Neural progenitor cell (in vitro differentiated cells): Measurements from ENCODE around the gene NTRK3. TPM values are rescaled to one million over a fixed set of nuclear protein-coding genes. Genes with fewer than 3 reads are reported as not detected.

Source experiments
- DNase-seq: peaks from one replicate; pipeline ENCODE4 v3.0.0-alpha.2; 2016; ENCODE audit warnings: low spot score
- H2AFZ ChIP-seq: fragments of 200-600 bp; sonication (generic); replicated peaks from 2 replicates; pipeline ENCODE4 v1.6.1; 2016; ENCODE audit warnings: antibody characterized with exemption
- H3F3A ChIP-seq: fragments of 200-600 bp; sonication (generic); 2 replicates; pipeline ENCODE4 v1.6.1; 2016; ENCODE audit warnings: antibody characterized with exemption, low read depth
- H3K27ac ChIP-seq: fragments of 200-600 bp; sonication (generic); 2 replicates; pipeline ENCODE4 v1.5.1; 2016; ENCODE audit warnings: mild to moderate bottlenecking
- H3K27me3 ChIP-seq: fragments of 200-600 bp; sonication (generic); 2 replicates; pipeline ENCODE4 v1.6.1; 2016; ENCODE audit warnings: mild to moderate bottlenecking, moderate library complexity
- H3K36me3 ChIP-seq: fragments of 200-600 bp; sonication (generic); 2 replicates; pipeline ENCODE4 v1.5.1; 2016
- H3K4me1 ChIP-seq: fragments of 200-600 bp; sonication (generic); 2 replicates; pipeline ENCODE4 v1.6.1; 2016; ENCODE audit warnings: mixed run types
- H3K4me2 ChIP-seq: fragments of 200-600 bp; sonication (generic); 2 replicates; pipeline ENCODE4 v1.6.1; 2016
- H3K4me3 ChIP-seq: fragments of 200-600 bp; sonication (generic); 2 replicates; pipeline ENCODE4 v1.5.1; 2016
- H3K79me2 ChIP-seq: fragments of 200-600 bp; sonication (generic); 2 replicates; pipeline ENCODE4 v1.6.1; 2016; ENCODE audit warnings: low read depth
- H3K9ac ChIP-seq: fragments of 200-600 bp; sonication (generic); 2 replicates; pipeline ENCODE4 v1.6.1; 2016
- H3K9me3 ChIP-seq: fragments of 200-600 bp; sonication (generic); 2 replicates; pipeline ENCODE4 v1.5.1; 2016; ENCODE audit warnings: low read depth
- H4K20me1 ChIP-seq: fragments of 200-600 bp; sonication (generic); 2 replicates; pipeline ENCODE4 v1.6.1; 2016; ENCODE audit warnings: low read depth
- H3K27ac Mint-ChIP-seq: 3 replicates; pipeline ENCODE4 v1.8.0; 2021; ENCODE audit warnings: mixed read lengths
- H3K27me3 Mint-ChIP-seq: 2 replicates; pipeline ENCODE4 v1.8.0; 2022; ENCODE audit warnings: low read depth, mild to moderate bottlenecking, inconsistent platforms, moderate library complexity, mixed read lengths; ENCODE audit not compliant: insufficient read depth
- H3K36me3 Mint-ChIP-seq: 3 replicates; pipeline ENCODE4 v1.8.0; 2021; ENCODE audit warnings: mixed read lengths
- H3K4me1 Mint-ChIP-seq: 3 replicates; pipeline ENCODE4 v1.8.0; 2021; ENCODE audit warnings: mixed read lengths
- H3K4me3 Mint-ChIP-seq: 3 replicates; pipeline ENCODE4 v1.8.0; 2021; ENCODE audit warnings: mild to moderate bottlenecking, moderate library complexity, mixed read lengths
- H3K9me3 Mint-ChIP-seq: 3 replicates; pipeline ENCODE4 v1.8.0; 2020; ENCODE audit warnings: mixed read lengths
- CTCF ChIP-seq: fragments of 200-600 bp; sonication (generic); IDR thresholded peaks from 2 replicates; pipeline ENCODE4 v1.5.1; 2017; ENCODE audit warnings: antibody characterized with exemption, mild to moderate bottlenecking
- EZH2 ChIP-seq: fragments of 200-600 bp; sonication (generic); IDR thresholded peaks from 2 replicates; pipeline ENCODE4 v1.6.1; 2017; ENCODE audit warnings: antibody characterized with exemption, mild to moderate bottlenecking, moderate library complexity
- EZH2phosphoT487 ChIP-seq: fragments of 200-600 bp; sonication (generic); IDR thresholded peaks from 2 replicates; pipeline ENCODE4 v1.6.1; 2017; ENCODE audit warnings: antibody characterized with exemption
- total RNA-seq: library from RNA; depleted of rRNA; stranded (reverse); fragments of >200 nt; gene quantifications from 2 replicates; pipeline ENCODE4 v1.2.3, GENCODE V29; 2015; ENCODE audit warnings: low replicate concordance

NTRK3 gene
- total RNA-seq, 1 donor from 2014 or later, result 2.0 TPM

- Histone ChIP-seq H2AFZ (no peak overlapping the region), H4K20me1 (no peaks in the 10 kb centered on the region), H3K9ac (no peak overlapping the region), H3K79me2 (no peaks in the 10 kb centered on the region), H3K4me2 (no peak overlapping the region), H3K27me3 (no peaks in the 10 kb centered on the region), H3K36me3 (no peaks in the 10 kb centered on the region), H3K4me3 (no peak overlapping the region), H3K27ac (no peak overlapping the region), H3F3A (no peaks in the 10 kb centered on the region), H3K9me3 (no peaks in the 10 kb centered on the region), H3K4me1 (no peaks in the 10 kb centered on the region)
- no peaks in the 10 kb centered on the region for H3K9me3 Mint-ChIP-seq
- no peak overlapping the region for H3K4me3 Mint-ChIP-seq
- H3K4me1 Mint-ChIP-seq, result peaks cover 9% of the 10 kb centered on the region
- TF ChIP-seq EZH2 (no peak), CTCF (no peak), EZH2phosphoT487 (no peak)
- H3K36me3 Mint-ChIP-seq, result no peaks in the 10 kb centered on the region
- H3K27ac Mint-ChIP-seq, result no peak overlapping the region
- H3K27me3 Mint-ChIP-seq, result peaks cover 12% of the 10 kb centered on the region
- no peak for DNase-seq
Measured at GRCh38 chr15:88077296-88078020, 179.1 kb downstream of the NTRK3 start.

DNA sequence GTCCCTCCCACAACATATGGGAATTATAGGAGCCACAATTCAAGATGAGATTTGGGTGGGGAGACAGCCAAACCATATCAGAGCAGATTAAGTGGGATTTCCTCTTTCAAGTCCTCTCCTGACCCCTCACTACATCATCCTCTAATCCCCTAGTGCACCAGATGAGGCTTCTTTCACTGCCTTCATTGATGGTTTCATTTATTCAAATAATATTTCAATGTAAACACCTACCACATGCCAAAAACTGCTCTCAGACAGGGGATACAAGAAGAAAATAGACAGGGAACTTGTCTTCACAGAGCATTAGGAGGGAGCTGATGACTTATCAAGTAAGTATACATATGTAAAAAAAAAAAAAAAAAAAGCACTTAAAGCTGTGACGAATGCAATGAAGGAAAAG lies 180.2 kb downstream of the NTRK3 start:
- Histone ChIP-seq H3K79me2 (no peaks in the 10 kb centered on the region), H4K20me1 (no peaks in the 10 kb centered on the region), H3F3A (no peaks in the 10 kb centered on the region), H3K4me1 (no peaks in the 10 kb centered on the region), H3K9ac (no peak overlapping the region), H3K27ac (no peak overlapping the region), H3K27me3 (no peaks in the 10 kb centered on the region), H2AFZ (no peak overlapping the region), H3K9me3 (no peaks in the 10 kb centered on the region), H3K36me3 (no peaks in the 10 kb centered on the region), H3K4me3 (no peak overlapping the region), H3K4me2 (no peak overlapping the region)
- Mint-ChIP-seq H3K27ac (no peak overlapping the region), H3K4me1 (peaks cover 12% of the 10 kb centered on the region), H3K36me3 (no peaks in the 10 kb centered on the region), H3K27me3 (peaks cover 12% of the 10 kb centered on the region), H3K4me3 (no peak overlapping the region), H3K9me3 (no peaks in the 10 kb centered on the region)
- no peak for TF ChIP-seq EZH2
- no peak for TF ChIP-seq EZH2phosphoT487
- no peak for TF ChIP-seq CTCF
- DNase-seq, result no peak

- peaks cover 12% of the 10 kb centered on the region for H3K4me1 Mint-ChIP-seq
- Histone ChIP-seq H3K9ac (no peak overlapping the region), H2AFZ (no peak overlapping the region), H3F3A (no peaks in the 10 kb centered on the region), H3K27me3 (no peaks in the 10 kb centered on the region), H3K4me1 (no peaks in the 10 kb centered on the region), H3K79me2 (no peaks in the 10 kb centered on the region), H3K9me3 (no peaks in the 10 kb centered on the region), H4K20me1 (no peaks in the 10 kb centered on the region), H3K27ac (no peak overlapping the region), H3K4me3 (no peak overlapping the region), H3K4me2 (no peak overlapping the region), H3K36me3 (no peaks in the 10 kb centered on the region)
- no peak overlapping the region for H3K4me3 Mint-ChIP-seq
- H3K27me3 Mint-ChIP-seq, result peaks cover 12% of the 10 kb centered on the region
- H3K27ac Mint-ChIP-seq, result no peak overlapping the region
- TF ChIP-seq EZH2phosphoT487 (no peak), EZH2 (no peak), CTCF (no peak)
- DNase-seq, result no peak
- no peaks in the 10 kb centered on the region for H3K36me3 Mint-ChIP-seq
- no peaks in the 10 kb centered on the region for H3K9me3 Mint-ChIP-seq
Measured at GRCh38 chr15:88075102-88075501, 181.4 kb downstream of the NTRK3 start.
